ENCODE data around the gene SLC25A21. TPM values are rescaled to one million over a fixed set of nuclear protein-coding genes. Genes with fewer than 3 reads are reported as not detected.

Gene SLC25A21
- total and polyA plus RNA-seq, 2 experiments from 2014 or later = 10.6 to 12.1 TPM

DNA sequence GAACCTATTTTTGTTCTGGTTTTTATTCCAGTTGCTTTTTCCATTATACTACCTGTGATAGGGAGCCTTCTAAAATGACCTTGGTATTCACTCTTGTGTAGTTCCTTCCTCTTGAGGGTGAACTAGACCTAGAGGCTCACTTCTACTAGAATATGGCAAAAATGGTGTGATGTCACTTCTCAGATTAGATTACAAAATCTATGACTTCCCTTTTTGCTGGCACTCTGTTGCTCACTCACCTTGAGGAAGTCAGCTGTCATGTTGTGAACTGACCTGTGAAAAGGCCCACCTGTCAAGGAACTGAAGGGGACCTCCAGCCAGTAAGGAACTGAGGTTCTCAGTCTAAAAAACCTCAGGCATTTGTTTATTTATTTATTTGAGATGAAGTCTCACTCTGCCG is 31.0 kb upstream of the SLC25A21 start (continued):
- TF ChIP-seq EZH2phosphoT487 (IDR thresholded peaks at IDR 0.05; ENCODE audit: unreplicated experiment) (no peak), POLR2AphosphoS5 (IDR thresholded peaks at IDR 0.05; ENCODE audit: low read depth) (no peak), ZNF331 (CRISPR knock-in tag; IDR thresholded peaks at IDR 0.05; ENCODE audit: low read depth) (no peak)
- TF ChIP-seq, protein P1, sequence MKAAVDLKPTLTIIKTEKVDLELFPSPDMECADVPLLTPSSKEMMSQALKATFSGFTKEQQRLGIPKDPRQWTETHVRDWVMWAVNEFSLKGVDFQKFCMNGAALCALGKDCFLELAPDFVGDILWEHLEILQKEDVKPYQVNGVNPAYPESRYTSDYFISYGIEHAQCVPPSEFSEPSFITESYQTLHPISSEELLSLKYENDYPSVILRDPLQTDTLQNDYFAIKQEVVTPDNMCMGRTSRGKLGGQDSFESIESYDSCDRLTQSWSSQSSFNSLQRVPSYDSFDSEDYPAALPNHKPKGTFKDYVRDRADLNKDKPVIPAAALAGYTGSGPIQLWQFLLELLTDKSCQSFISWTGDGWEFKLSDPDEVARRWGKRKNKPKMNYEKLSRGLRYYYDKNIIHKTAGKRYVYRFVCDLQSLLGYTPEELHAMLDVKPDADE (IDR thresholded peaks at IDR 0.05) = no peak

GRCh38 chr14:37202812-37203211 is 30.4 kb upstream of the SLC25A21 start:
- H3K4me1 ChIP-seq (ENCODE audit: insufficient read depth) = peaks cover 26% of the 10 kb centered on the region
- no peak overlapping the region for H3K4me3 ChIP-seq
- H3K4me2 ChIP-seq = no peak overlapping the region
- TF ChIP-seq, protein P2, sequence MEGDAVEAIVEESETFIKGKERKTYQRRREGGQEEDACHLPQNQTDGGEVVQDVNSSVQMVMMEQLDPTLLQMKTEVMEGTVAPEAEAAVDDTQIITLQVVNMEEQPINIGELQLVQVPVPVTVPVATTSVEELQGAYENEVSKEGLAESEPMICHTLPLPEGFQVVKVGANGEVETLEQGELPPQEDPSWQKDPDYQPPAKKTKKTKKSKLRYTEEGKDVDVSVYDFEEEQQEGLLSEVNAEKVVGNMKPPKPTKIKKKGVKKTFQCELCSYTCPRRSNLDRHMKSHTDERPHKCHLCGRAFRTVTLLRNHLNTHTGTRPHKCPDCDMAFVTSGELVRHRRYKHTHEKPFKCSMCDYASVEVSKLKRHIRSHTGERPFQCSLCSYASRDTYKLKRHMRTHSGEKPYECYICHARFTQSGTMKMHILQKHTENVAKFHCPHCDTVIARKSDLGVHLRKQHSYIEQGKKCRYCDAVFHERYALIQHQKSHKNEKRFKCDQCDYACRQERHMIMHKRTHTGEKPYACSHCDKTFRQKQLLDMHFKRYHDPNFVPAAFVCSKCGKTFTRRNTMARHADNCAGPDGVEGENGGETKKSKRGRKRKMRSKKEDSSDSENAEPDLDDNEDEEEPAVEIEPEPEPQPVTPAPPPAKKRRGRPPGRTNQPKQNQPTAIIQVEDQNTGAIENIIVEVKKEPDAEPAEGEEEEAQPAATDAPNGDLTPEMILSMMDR (conservative IDR thresholded peaks at IDR 0.05; ENCODE audit: low read depth in 2 of 2) = no peak
- TF ChIP-seq EZH2 (IDR thresholded peaks at IDR 0.05; ENCODE audit: low read depth, unreplicated experiment) = no peak
- no peak for TF ChIP-seq ZNF462 (CRISPR knock-in tag; IDR thresholded peaks at IDR 0.05)
- no peak for TF ChIP-seq CREB1 (CRISPR knock-in tag; IDR thresholded peaks at IDR 0.05; ENCODE audit: low read depth)
- TF ChIP-seq, protein P1 (IDR thresholded peaks at IDR 0.05) = no peak
- peaks cover 14% of the 10 kb centered on the region; the same call in 2 of the 3 replicates for H3K4me1 Mint-ChIP-seq
- H3K4me3 Mint-ChIP-seq = no peak overlapping the region
- peaks cover 39% of the 10 kb centered on the region for H3K9me3 Mint-ChIP-seq
- H3K27ac ChIP-seq (ENCODE audit: low read depth) = no peak overlapping the region
- peaks cover 86% of the 10 kb centered on the region for H3K79me2 ChIP-seq (replicated peaks; ENCODE audit: insufficient read depth)
- H3K27me3 ChIP-seq (ENCODE audit: insufficient read depth) = no peaks in the 10 kb centered on the region
- no peaks in the 10 kb centered on the region for H3K9me2 ChIP-seq (ENCODE audit: insufficient read depth)
- H3K36me3 ChIP-seq (ENCODE audit: insufficient read depth) = peaks cover 9% of the 10 kb centered on the region
- H3K36me3 Mint-ChIP-seq (ENCODE audit: low read depth) = peaks cover 40% of the 10 kb centered on the region
- H3F3A ChIP-seq (replicated peaks; ENCODE audit: low read depth) = no peaks in the 10 kb centered on the region
- DNase-seq (ENCODE audit: low spot score) (no peak), ATAC-seq (no peak)
- H4K20me1 ChIP-seq (replicated peaks; ENCODE audit: insufficient read depth) = peaks cover 11% of the 10 kb centered on the region; the same call in 1 of the 2 replicates
- H2AFZ ChIP-seq = no peak overlapping the region
- H3K27me3 Mint-ChIP-seq (ENCODE audit: insufficient read depth, low read depth, poor library complexity) = peaks cover 4% of the 10 kb centered on the region
- H3K27ac Mint-ChIP-seq = no peak overlapping the region

Measured in GM23338 (cell line).